H9 (cell line): ENCODE measurements around the gene ZNF774. TPM values are rescaled to one million over a fixed set of nuclear protein-coding genes. Genes with fewer than 3 reads are reported as not detected.

Experiments used
- DNase-seq: peaks from one replicate; pipeline ENCODE4 v3.0.0-alpha.2; 2017
- H2AFZ ChIP-seq: one replicate; pipeline ENCODE4 v1.6.1; 2013; ENCODE audit warnings: mild to moderate bottlenecking, low read length, control low read depth, moderate library complexity
- H2AK5ac ChIP-seq: 2 replicates; pipeline ENCODE4 v1.6.1; 2013; ENCODE audit warnings: low read length, control low read depth, mixed read lengths; ENCODE audit not compliant: insufficient read length
- H2BK120ac ChIP-seq: one replicate; pipeline ENCODE4 v1.6.1; 2013; ENCODE audit warnings: low read depth, mild to moderate bottlenecking, low read length, control low read depth, inconsistent platforms; ENCODE audit not compliant: poor library complexity, severe bottlenecking
- H2BK12ac ChIP-seq: 2 replicates; pipeline ENCODE4 v1.6.1; 2013; ENCODE audit warnings: low read length, control low read depth, mixed read lengths, low read depth; ENCODE audit not compliant: insufficient read length
- H2BK15ac ChIP-seq: 2 replicates; pipeline ENCODE4 v1.6.1; 2013; ENCODE audit warnings: low read depth, low read length, control low read depth
- H2BK20ac ChIP-seq: one replicate; pipeline ENCODE4 v1.6.1; 2013; ENCODE audit warnings: low read depth, mild to moderate bottlenecking, low read length, control low read depth, inconsistent platforms; ENCODE audit not compliant: poor library complexity, severe bottlenecking
- H2BK5ac ChIP-seq: 2 replicates; pipeline ENCODE4 v1.6.1; 2013; ENCODE audit warnings: low read length, control low read depth, mixed read lengths; ENCODE audit not compliant: insufficient read length
- H3K14ac ChIP-seq: 2 replicates; pipeline ENCODE4 v1.6.1; 2013; ENCODE audit warnings: low read length, control low read depth; ENCODE audit not compliant: insufficient read depth
- H3K18ac ChIP-seq: 2 replicates; pipeline ENCODE4 v1.6.1; 2013; ENCODE audit warnings: low read depth, mild to moderate bottlenecking, mixed read lengths, low read length, control low read depth; ENCODE audit not compliant: insufficient read length
- H3K23ac ChIP-seq: 2 replicates; pipeline ENCODE4 v1.6.1; 2013; ENCODE audit warnings: low read length, control low read depth, mixed read lengths, low read depth; ENCODE audit not compliant: insufficient read length
- H3K23me2 ChIP-seq: 2 replicates; pipeline ENCODE4 v1.6.1; 2013; ENCODE audit warnings: low read depth, mild to moderate bottlenecking, mixed read lengths, low read length, control low read depth; ENCODE audit not compliant: insufficient read length, poor library complexity, severe bottlenecking
- H3K27ac ChIP-seq: 2 replicates; pipeline ENCODE4 v1.5.1; 2013; ENCODE audit warnings: low read length, control low read depth, mixed read lengths, low read depth; ENCODE audit not compliant: insufficient read length
- H3K27me3 ChIP-seq: 2 replicates; pipeline ENCODE4 v1.6.1; 2013; ENCODE audit warnings: low read length, control low read depth, inconsistent platforms; ENCODE audit not compliant: insufficient read depth
- H3K4ac ChIP-seq: 2 replicates; pipeline ENCODE4 v1.6.1; 2013; ENCODE audit warnings: low read depth, mild to moderate bottlenecking, control low read depth, inconsistent platforms, low read length, moderate library complexity
- H3K4me1 ChIP-seq: 2 replicates; pipeline ENCODE4 v1.6.1; 2013; ENCODE audit warnings: low read length, control low read depth, inconsistent platforms; ENCODE audit not compliant: insufficient read depth
- H3K4me2 ChIP-seq: 2 replicates; pipeline ENCODE4 v1.6.1; 2013; ENCODE audit warnings: low read length, control low read depth, mixed read lengths; ENCODE audit not compliant: insufficient read length, insufficient read depth
- H3K56ac ChIP-seq: 2 replicates; pipeline ENCODE4 v1.6.1; 2013; ENCODE audit warnings: low read depth, mild to moderate bottlenecking, mixed read lengths, low read length, control low read depth; ENCODE audit not compliant: insufficient read length
- H3K79me1 ChIP-seq: 2 replicates; pipeline ENCODE4 v1.6.1; 2013; ENCODE audit warnings: low read depth, mild to moderate bottlenecking, moderate library complexity, low read length, control low read depth, inconsistent platforms; ENCODE audit not compliant: insufficient read depth, poor library complexity, severe bottlenecking
- H3K79me2 ChIP-seq: 2 replicates; pipeline ENCODE4 v1.6.1; 2013; ENCODE audit warnings: low read length, control low read depth, inconsistent platforms; ENCODE audit not compliant: insufficient read depth
- H3K9ac ChIP-seq: 2 replicates; pipeline ENCODE4 v1.6.1; 2013; ENCODE audit warnings: low read length, control low read depth, mixed read lengths; ENCODE audit not compliant: insufficient read length; ENCODE audit errors: extremely low read depth
- H3K9me3 ChIP-seq: one replicate; pipeline ENCODE4 v1.6.1; 2013; ENCODE audit warnings: low read depth, low read length, inconsistent platforms; ENCODE audit not compliant: control insufficient read depth
- H3T11ph ChIP-seq: one replicate; pipeline ENCODE4 v1.6.1; 2013; ENCODE audit warnings: mild to moderate bottlenecking, low read length, control low read depth, inconsistent platforms
- H4K20me1 ChIP-seq: one replicate; pipeline ENCODE4 v1.6.1; 2013; ENCODE audit not compliant: control insufficient read depth, insufficient read length, insufficient read depth
- H4K5ac ChIP-seq: 2 replicates; pipeline ENCODE4 v1.6.1; 2013; ENCODE audit warnings: low read depth, mild to moderate bottlenecking, mixed read lengths, low read length, control low read depth; ENCODE audit not compliant: insufficient read length
- H4K8ac ChIP-seq: replicated peaks from 2 replicates; pipeline ENCODE4 v1.6.1; 2013; ENCODE audit warnings: low read length, control low read depth, mixed read lengths, low read depth; ENCODE audit not compliant: insufficient read length
- H4K91ac ChIP-seq: 2 replicates; pipeline ENCODE4 v1.6.1; 2013; ENCODE audit warnings: low read depth, mild to moderate bottlenecking, moderate library complexity, mixed read lengths, low read length, control low read depth; ENCODE audit not compliant: insufficient read length
- H3K27ac Mint-ChIP-seq, 3 experiments: 2 replicates in 2 of 3; 3 replicates in 1 of 3; pipeline ENCODE4 v1.8.0; 2020 to 2021; ENCODE audit warnings: mixed read lengths in 3 of 3, mild to moderate bottlenecking in 1 of 3, moderate library complexity in 1 of 3
- H3K27me3 Mint-ChIP-seq: 2 replicates; pipeline ENCODE4 v1.8.0; 2021; ENCODE audit warnings: low read depth, mild to moderate bottlenecking, moderate library complexity, mixed read lengths
- H3K36me3 Mint-ChIP-seq, 3 experiments: 2 replicates in 2 of 3; 3 replicates in 1 of 3; pipeline ENCODE4 v1.8.0; 2020 to 2021; ENCODE audit warnings: low read depth in 3 of 3, mixed read lengths in 3 of 3; ENCODE audit not compliant: insufficient read depth in 1 of 3
- H3K4me1 Mint-ChIP-seq, 2 experiments: 2 replicates each; pipeline ENCODE4 v1.8.0; 2020; ENCODE audit warnings: mixed read lengths in 2 of 2
- H3K4me3 Mint-ChIP-seq, 2 experiments: 2 replicates in 1 of 2; 3 replicates in 1 of 2; pipeline ENCODE4 v1.8.0; 2020 to 2021; ENCODE audit warnings: mild to moderate bottlenecking in 2 of 2, mixed read lengths in 2 of 2, moderate library complexity in 1 of 2
- H3K9me3 Mint-ChIP-seq, 2 experiments: 2 replicates in 1 of 2; 3 replicates in 1 of 2; pipeline ENCODE4 v1.8.0; 2020; ENCODE audit warnings: mild to moderate bottlenecking in 2 of 2, mixed read lengths in 2 of 2, moderate library complexity in 1 of 2
- WGBS: extraction: QIAGEN DNeasy Blood & Tissue Kit; methylation state at CpG from one replicate; pipeline ENCODE4 v1.1.7; 2013; ENCODE audit warnings: missing lambda C conversion rate, low lambda C conversion rate, mixed read lengths; ENCODE audit not compliant: insufficient read length; ENCODE audit errors: extremely low coverage; 5-methylcytosine and 5-hydroxymethylcytosine counted together
- total RNA-seq: library from RNA; stranded (reverse); gene quantifications from 2 replicates; pipeline ENCODE4 v1.2.1, GENCODE V29; 2021
- TF ChIP-seq, protein P1 (sequence below): fragments of 200-600 bp; sonication (generic); conservative IDR thresholded peaks from 3 replicates; pipeline ENCODE4 v1.8.0; 2021; ENCODE audit warnings: antibody characterized with exemption, mild to moderate bottlenecking

Gene ZNF774
- total RNA-seq, 1 experiment from 2014 or later = 2.5 TPM

DNA sequence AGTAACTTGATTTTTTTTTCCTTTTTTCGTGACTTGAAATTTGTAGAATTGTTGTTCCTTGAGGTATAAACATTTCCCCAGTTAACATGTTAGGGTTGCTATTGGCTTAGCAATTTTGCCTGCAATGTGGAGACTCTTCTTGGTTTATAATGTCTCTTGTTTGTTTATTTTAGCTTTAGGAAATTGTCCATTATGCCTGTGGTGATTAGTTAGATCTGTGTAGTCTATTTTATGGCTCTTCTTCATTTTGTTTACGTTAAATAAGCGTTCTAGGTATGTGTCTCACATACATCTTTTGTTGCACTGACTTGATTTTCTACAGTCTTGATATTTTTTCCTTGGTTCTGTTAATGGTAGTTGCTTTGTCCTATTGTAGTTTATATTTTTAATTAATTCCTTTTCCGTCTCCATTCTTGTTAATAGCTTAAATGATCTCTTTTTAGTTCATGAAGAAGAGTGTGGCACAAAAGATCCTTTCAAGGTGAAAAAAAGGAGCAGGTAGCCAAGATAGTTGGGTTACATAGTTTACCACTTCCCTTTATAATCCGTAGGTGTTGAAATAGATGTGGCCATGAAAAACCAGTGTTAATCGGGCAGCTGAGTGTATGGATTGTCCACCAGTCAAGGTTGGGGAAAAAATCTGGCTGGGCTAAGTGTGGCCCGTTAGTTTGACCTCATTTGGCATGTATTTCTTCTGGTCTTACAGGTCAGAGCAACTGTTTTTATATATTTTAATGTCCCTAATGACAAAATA is 48.1 kb downstream of the ZNF774 start:
- peak overlapping the region; percentile 50 for H3K27ac ChIP-seq
- no peak overlapping the region for H3K9ac ChIP-seq
- H3K27ac Mint-ChIP-seq = peak overlapping the region; percentile 92 to 97 (median 95)
- H3K56ac ChIP-seq = no peak overlapping the region
- TF ChIP-seq, protein P1, sequence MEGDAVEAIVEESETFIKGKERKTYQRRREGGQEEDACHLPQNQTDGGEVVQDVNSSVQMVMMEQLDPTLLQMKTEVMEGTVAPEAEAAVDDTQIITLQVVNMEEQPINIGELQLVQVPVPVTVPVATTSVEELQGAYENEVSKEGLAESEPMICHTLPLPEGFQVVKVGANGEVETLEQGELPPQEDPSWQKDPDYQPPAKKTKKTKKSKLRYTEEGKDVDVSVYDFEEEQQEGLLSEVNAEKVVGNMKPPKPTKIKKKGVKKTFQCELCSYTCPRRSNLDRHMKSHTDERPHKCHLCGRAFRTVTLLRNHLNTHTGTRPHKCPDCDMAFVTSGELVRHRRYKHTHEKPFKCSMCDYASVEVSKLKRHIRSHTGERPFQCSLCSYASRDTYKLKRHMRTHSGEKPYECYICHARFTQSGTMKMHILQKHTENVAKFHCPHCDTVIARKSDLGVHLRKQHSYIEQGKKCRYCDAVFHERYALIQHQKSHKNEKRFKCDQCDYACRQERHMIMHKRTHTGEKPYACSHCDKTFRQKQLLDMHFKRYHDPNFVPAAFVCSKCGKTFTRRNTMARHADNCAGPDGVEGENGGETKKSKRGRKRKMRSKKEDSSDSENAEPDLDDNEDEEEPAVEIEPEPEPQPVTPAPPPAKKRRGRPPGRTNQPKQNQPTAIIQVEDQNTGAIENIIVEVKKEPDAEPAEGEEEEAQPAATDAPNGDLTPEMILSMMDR = no peak
- no peak overlapping the region for H2BK20ac ChIP-seq
- peaks cover 0 to 4% (median 4%) of the 10 kb centered on the region in 3 experiments; a peak in 3 of 7 replicates for H3K36me3 Mint-ChIP-seq
- H4K91ac ChIP-seq = no peak overlapping the region
- H2BK5ac ChIP-seq = no peak overlapping the region
- no peak overlapping the region for H2BK12ac ChIP-seq
- H3K9me3 ChIP-seq = no peaks in the 10 kb centered on the region
- H3K79me1 ChIP-seq = no peaks in the 10 kb centered on the region
- H2BK15ac ChIP-seq = no peak overlapping the region
- H3K14ac ChIP-seq = no peak overlapping the region; the same call in 1 of the 2 replicates
- DNase-seq = no peak
- WGBS = no CpG with 5 or more reads among the region's 7 CpGs
- H2AK5ac ChIP-seq = no peak overlapping the region
- peak overlapping the region; percentile 63 for H2BK120ac ChIP-seq
- peaks cover 5% of the 10 kb centered on the region; the same call in 1 of the 2 replicates for H3K4me1 ChIP-seq
- H3K23ac ChIP-seq = no peak overlapping the region
- no peak overlapping the region for H2AFZ ChIP-seq
- H3K4me3 Mint-ChIP-seq = no peak overlapping the region
- H4K8ac ChIP-seq = no peak overlapping the region
- H3K18ac ChIP-seq = peak overlapping the region; percentile 50
- no peak overlapping the region for H4K5ac ChIP-seq
- H4K20me1 ChIP-seq = no peaks in the 10 kb centered on the region
- H3K79me2 ChIP-seq = peaks cover 24% of the 10 kb centered on the region; the same call in 1 of the 2 replicates
- no peaks in the 10 kb centered on the region; the same call in 1 of the 2 replicates for H3K27me3 Mint-ChIP-seq
- no peaks in the 10 kb centered on the region for H3K27me3 ChIP-seq
- no peaks in the 10 kb centered on the region for H3K23me2 ChIP-seq
- no peaks in the 10 kb centered on the region for H3K9me3 Mint-ChIP-seq
- peaks cover 50% of the 10 kb centered on the region in 2 experiments for H3K4me1 Mint-ChIP-seq
- H3K4ac ChIP-seq = no peak overlapping the region; the same call in 1 of the 2 replicates
- peak overlapping the region; percentile 74 for H3T11ph ChIP-seq
- H3K4me2 ChIP-seq = peak overlapping the region; percentile 3
